Activated T-cell treated with anti-CD3 and anti-CD28 coated beads for 24 hours (primary cell): ENCODE results near the gene RNF8.
"Not testable (repeated sequence)": the region's sequence is repeated elsewhere in the genome, so short reads cannot be mapped to it uniquely, and the experiment has no call there.

Experiments used
- DNase-seq: peaks from one replicate; pipeline ENCODE4 v3.0.0-alpha.2; 2020; ENCODE audit warnings: low read depth

RNF8 gene

GRCh38 chr6:37353761-37354525 is at the start of gene RNF8:
RNF8 (plus strand) TSS chr6:37353983; CDS start chr6:37354165, 182 bp downstream.
- DNase-seq, result peak; percentile 87

- DNase-seq, result no peak
Observed at GRCh38 chr6:37304766-37305165, 49.0 kb upstream of the RNF8 start.

GRCh38 chr6:37305841-37306425 is 47.9 kb upstream of the RNF8 start:
- DNase-seq, result no peak

- DNase-seq, result no peak
Observed at GRCh38 chr6:37306624-37307222, 47.1 kb upstream of the RNF8 start.

- DNase-seq, result not testable (repeated sequence)
Observed at GRCh38 chr6:37307484-37307883, 46.3 kb upstream of the RNF8 start.

- no peak for DNase-seq
Observed at GRCh38 chr6:37308069-37308815, 45.5 kb upstream of the RNF8 start.

GRCh38 chr6:37309046-37309445 is 44.7 kb upstream of the RNF8 start:
- no peak for DNase-seq

GRCh38 chr6:37309692-37310091 is 44.1 kb upstream of the RNF8 start:
- no peak for DNase-seq

GRCh38 chr6:37310966-37311365 is 42.8 kb upstream of the RNF8 start:
- DNase-seq, result no peak

GRCh38 chr6:37311741-37312473 is 41.9 kb upstream of the RNF8 start:
- no peak for DNase-seq

GRCh38 chr6:37313723-37314486 is 39.9 kb upstream of the RNF8 start:
- DNase-seq, result no peak

GRCh38 chr6:37314487-37315156 is 39.2 kb upstream of the RNF8 start:
- DNase-seq, result peak; percentile 16

- DNase-seq, result no peak
Observed at GRCh38 chr6:37315157-37315515, 38.6 kb upstream of the RNF8 start.

GRCh38 chr6:37316071-37316470 is 37.7 kb upstream of the RNF8 start:
- DNase-seq, result no peak

- DNase-seq, result no peak
Observed at GRCh38 chr6:37317312-37318038, 36.3 kb upstream of the RNF8 start.

- no peak for DNase-seq
Observed at GRCh38 chr6:37319156-37319555, 34.6 kb upstream of the RNF8 start.

- no peak for DNase-seq
Observed at GRCh38 chr6:37319856-37320480, 33.8 kb upstream of the RNF8 start.

GRCh38 chr6:37320646-37321045 is 33.1 kb upstream of the RNF8 start:
- no peak for DNase-seq

GRCh38 chr6:37321101-37321500 is 32.7 kb upstream of the RNF8 start:
- no peak for DNase-seq
